Measurements from ENCODE around the gene SYNDIG1.
A peak's percentile ranks its signal among the peaks of the same experiment; 100 is the strongest.

SYNDIG1 gene

DNA sequence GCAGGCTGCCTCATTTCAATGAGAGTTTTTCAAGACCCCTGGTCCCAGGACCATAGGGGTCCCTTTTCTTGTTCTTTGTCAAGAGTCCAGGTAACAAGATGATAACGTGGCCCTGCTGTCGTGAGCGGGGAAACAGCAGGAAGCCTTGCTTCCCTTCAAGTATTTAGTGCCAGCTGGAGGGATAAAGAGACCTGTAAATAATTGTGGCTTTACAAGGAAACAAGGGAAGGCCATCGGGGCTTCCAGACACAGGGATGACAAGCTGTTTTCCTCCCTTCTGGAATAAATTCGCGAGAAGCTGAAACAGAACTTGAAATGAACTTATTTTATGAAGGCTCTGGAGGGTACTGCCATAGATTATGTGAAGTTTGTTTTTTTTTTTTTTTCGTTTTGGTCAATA lies 163.2 kb downstream of the SYNDIG1 start:
- Histone ChIP-seq H3K4me1 (ENCODE audit: insufficient read depth, poor library complexity, severe bottlenecking) (no peaks in the 10 kb centered on the region), H3K9me3 (ENCODE audit: severe bottlenecking) (no peaks in the 10 kb centered on the region), H3K36me3 (ENCODE audit: low read depth) (no peaks in the 10 kb centered on the region), H3K27ac (ENCODE audit: poor library complexity, severe bottlenecking) (no peak overlapping the region), H3K4me3 (ENCODE audit: severe bottlenecking) (no peak overlapping the region), H3K27me3 (ENCODE audit: insufficient read depth, poor library complexity, severe bottlenecking) (no peaks in the 10 kb centered on the region)
- ATAC-seq (ENCODE audit: low read depth) (no peak), DNase-seq (ENCODE audit: low spot score) (no peak)
- TF ChIP-seq, protein P1, sequence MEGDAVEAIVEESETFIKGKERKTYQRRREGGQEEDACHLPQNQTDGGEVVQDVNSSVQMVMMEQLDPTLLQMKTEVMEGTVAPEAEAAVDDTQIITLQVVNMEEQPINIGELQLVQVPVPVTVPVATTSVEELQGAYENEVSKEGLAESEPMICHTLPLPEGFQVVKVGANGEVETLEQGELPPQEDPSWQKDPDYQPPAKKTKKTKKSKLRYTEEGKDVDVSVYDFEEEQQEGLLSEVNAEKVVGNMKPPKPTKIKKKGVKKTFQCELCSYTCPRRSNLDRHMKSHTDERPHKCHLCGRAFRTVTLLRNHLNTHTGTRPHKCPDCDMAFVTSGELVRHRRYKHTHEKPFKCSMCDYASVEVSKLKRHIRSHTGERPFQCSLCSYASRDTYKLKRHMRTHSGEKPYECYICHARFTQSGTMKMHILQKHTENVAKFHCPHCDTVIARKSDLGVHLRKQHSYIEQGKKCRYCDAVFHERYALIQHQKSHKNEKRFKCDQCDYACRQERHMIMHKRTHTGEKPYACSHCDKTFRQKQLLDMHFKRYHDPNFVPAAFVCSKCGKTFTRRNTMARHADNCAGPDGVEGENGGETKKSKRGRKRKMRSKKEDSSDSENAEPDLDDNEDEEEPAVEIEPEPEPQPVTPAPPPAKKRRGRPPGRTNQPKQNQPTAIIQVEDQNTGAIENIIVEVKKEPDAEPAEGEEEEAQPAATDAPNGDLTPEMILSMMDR (IDR thresholded peaks at IDR 0.05; ENCODE audit: poor library complexity, severe bottlenecking), result no peak

DNA sequence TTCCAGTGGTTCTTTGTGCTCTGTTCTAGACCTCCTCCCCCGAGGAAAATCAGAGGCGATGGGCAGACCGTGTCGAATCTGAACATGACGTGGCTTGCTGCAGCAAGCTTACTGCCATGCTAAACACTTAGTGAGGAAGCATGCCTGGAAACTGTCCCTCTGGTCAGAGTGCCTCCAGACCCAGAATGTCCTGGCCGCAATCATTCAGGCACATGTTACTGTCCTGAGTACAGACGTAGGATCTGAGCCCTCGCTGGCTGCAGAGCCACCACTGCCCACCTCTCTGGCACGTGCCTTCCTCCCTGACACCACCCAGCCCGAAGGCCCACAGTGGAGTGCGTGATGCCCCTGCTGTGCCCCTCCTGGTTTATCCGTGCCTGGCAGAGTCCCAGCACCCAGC lies 163.6 kb downstream of the SYNDIG1 start:
- Histone ChIP-seq H3K27ac (ENCODE audit: poor library complexity, severe bottlenecking) (no peak overlapping the region), H3K4me3 (ENCODE audit: severe bottlenecking) (no peak overlapping the region), H3K9me3 (ENCODE audit: severe bottlenecking) (no peaks in the 10 kb centered on the region), H3K36me3 (ENCODE audit: low read depth) (no peaks in the 10 kb centered on the region), H3K27me3 (ENCODE audit: insufficient read depth, poor library complexity, severe bottlenecking) (no peaks in the 10 kb centered on the region), H3K4me1 (ENCODE audit: insufficient read depth, poor library complexity, severe bottlenecking) (no peaks in the 10 kb centered on the region)
- DNase-seq (ENCODE audit: low spot score) (no peak), ATAC-seq (ENCODE audit: low read depth) (peak; percentile 24; the same call in 2 of the 3 replicates)
- TF ChIP-seq, protein P1 (IDR thresholded peaks at IDR 0.05; ENCODE audit: poor library complexity, severe bottlenecking), result no peak

DNA sequence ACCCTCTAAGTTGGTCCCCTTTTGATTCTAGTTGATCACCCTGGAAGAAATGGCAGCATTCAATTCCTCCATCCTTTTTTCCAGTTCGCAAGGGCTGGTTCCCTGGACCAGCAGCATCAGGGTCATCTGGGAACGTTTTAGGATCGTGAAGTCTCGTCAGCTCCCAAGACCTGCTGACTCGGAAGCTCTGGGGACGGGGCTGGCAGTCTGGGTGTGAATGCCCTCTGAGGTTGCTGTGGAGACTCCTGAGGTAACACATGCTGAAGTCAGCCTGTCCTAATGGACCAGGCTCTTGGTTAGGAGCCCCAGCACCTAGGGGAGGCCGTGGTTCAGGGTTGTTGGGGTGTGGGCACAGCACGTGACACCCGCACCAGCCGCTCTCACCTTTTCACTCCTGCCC lies 164.1 kb downstream of the SYNDIG1 start:
- DNase-seq (ENCODE audit: low spot score), result no peak
- Histone ChIP-seq H3K36me3 (ENCODE audit: low read depth) (no peaks in the 10 kb centered on the region), H3K4me1 (ENCODE audit: insufficient read depth, poor library complexity, severe bottlenecking) (no peaks in the 10 kb centered on the region), H3K4me3 (ENCODE audit: severe bottlenecking) (no peak overlapping the region), H3K27me3 (ENCODE audit: insufficient read depth, poor library complexity, severe bottlenecking) (no peaks in the 10 kb centered on the region), H3K9me3 (ENCODE audit: severe bottlenecking) (no peaks in the 10 kb centered on the region), H3K27ac (ENCODE audit: poor library complexity, severe bottlenecking) (no peak overlapping the region)
- TF ChIP-seq, protein P1 (IDR thresholded peaks at IDR 0.05; ENCODE audit: poor library complexity, severe bottlenecking), result no peak
- no peak for ATAC-seq (ENCODE audit: low read depth)

GRCh38 chr20:24634855-24635254 lies 165.4 kb downstream of the SYNDIG1 start:
- Histone ChIP-seq H3K27me3 (ENCODE audit: insufficient read depth, poor library complexity, severe bottlenecking) (no peaks in the 10 kb centered on the region), H3K36me3 (ENCODE audit: low read depth) (no peaks in the 10 kb centered on the region), H3K27ac (ENCODE audit: poor library complexity, severe bottlenecking) (no peak overlapping the region), H3K4me1 (ENCODE audit: insufficient read depth, poor library complexity, severe bottlenecking) (no peaks in the 10 kb centered on the region), H3K9me3 (ENCODE audit: severe bottlenecking) (no peaks in the 10 kb centered on the region), H3K4me3 (ENCODE audit: severe bottlenecking) (no peak overlapping the region)
- DNase-seq (ENCODE audit: low spot score) (no peak), ATAC-seq (ENCODE audit: low read depth) (peak; percentile 68)
- TF ChIP-seq, protein P1 (IDR thresholded peaks at IDR 0.05; ENCODE audit: poor library complexity, severe bottlenecking), result no peak

DNA sequence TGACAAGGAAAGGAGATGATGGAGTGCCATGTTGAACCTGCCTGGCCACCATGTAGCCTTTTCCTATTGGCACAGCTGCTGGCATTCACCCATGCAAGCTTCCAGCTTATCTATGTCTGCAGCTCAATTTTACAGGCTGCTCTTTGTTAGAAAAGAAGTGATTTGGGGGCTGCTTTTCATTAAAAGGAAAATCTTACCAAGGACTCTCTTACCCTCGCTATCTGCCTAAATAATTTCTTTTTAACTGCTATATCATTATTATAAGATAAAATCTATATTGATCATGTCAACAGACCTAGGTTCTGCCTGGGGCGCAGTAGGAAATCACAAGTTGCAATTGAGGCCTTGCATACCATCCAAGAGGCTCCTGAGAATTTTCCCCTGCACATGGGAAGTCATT lies 167.2 kb downstream of the SYNDIG1 start:
- ATAC-seq (ENCODE audit: low read depth) (no peak), DNase-seq (ENCODE audit: low spot score) (no peak)
- Histone ChIP-seq H3K27me3 (ENCODE audit: insufficient read depth, poor library complexity, severe bottlenecking) (no peaks in the 10 kb centered on the region), H3K4me3 (ENCODE audit: severe bottlenecking) (no peak overlapping the region), H3K27ac (ENCODE audit: poor library complexity, severe bottlenecking) (no peak overlapping the region), H3K4me1 (ENCODE audit: insufficient read depth, poor library complexity, severe bottlenecking) (no peaks in the 10 kb centered on the region), H3K36me3 (ENCODE audit: low read depth) (no peaks in the 10 kb centered on the region), H3K9me3 (ENCODE audit: severe bottlenecking) (no peaks in the 10 kb centered on the region)
- TF ChIP-seq, protein P1 (IDR thresholded peaks at IDR 0.05; ENCODE audit: poor library complexity, severe bottlenecking), result no peak

Data from RWPE2 (cell line).